Caco-2 (cell line): Measurements from ENCODE around the gene PCMTD2. TPM values are rescaled to one million over a fixed set of nuclear protein-coding genes. Genes with fewer than 3 reads are reported as not detected.

Experiments
- BruUV-seq: library from RNA; stranded (reverse); fragments of 400-500 nt; replicated peaks from 2 replicates; lab custom pipeline; 2021; lab: Mats Ljungman, UMichigan
- CTCF ChIA-PET: fragments of 300-600 bp; sonication (Branson Sonifier 250); formaldehyde crosslinking; loops from one replicate; lab custom pipeline; 2022; ENCODE audit warnings: antibody characterized with exemption; lab: Charles Lee
- POLR2A ChIA-PET: fragments of 300-600 bp; sonication (Branson Sonifier 250); formaldehyde crosslinking; loops from one replicate; lab custom pipeline; 2022; ENCODE audit warnings: antibody characterized with exemption; lab: Charles Lee
- DNase-seq, 2 experiments: peaks; one replicate each; pipeline versions ENCODE4 v3.0.0 to v3.0.0-alpha.2; 2020 to 2022
- H3K27me3 ChIP-seq: replicated peaks from 2 replicates; pipeline ENCODE4 v1.6.0; 2011; ENCODE audit warnings: low read length; ENCODE audit not compliant: control insufficient read depth, insufficient read depth
- H3K36me3 ChIP-seq: 2 replicates; pipeline ENCODE4 v1.5.1; 2011; ENCODE audit warnings: low read length; ENCODE audit not compliant: control insufficient read depth, insufficient read depth
- H3K4me1 ChIP-seq: fragments of 250-450 bp; sonication (Bioruptor Pico); 2 replicates; pipeline ENCODE4 v1.5.1; 2020; ENCODE audit warnings: mild to moderate bottlenecking
- H3K4me3 ChIP-seq: 2 replicates; pipeline ENCODE4 v1.5.1; 2011; ENCODE audit warnings: low read depth, mild to moderate bottlenecking, control low read depth, low read length
- H3K9me3 ChIP-seq: fragments of 250-450 bp; sonication (Bioruptor Pico); 2 replicates; pipeline ENCODE4 v1.5.1; 2020; ENCODE audit warnings: mild to moderate bottlenecking, moderate library complexity
- H3K27ac Mint-ChIP-seq: one replicate; pipeline ENCODE4 v1.8.0; 2022; ENCODE audit warnings: mixed read lengths; ENCODE audit not compliant: unreplicated experiment
- H3K27me3 Mint-ChIP-seq: one replicate; pipeline ENCODE4 v1.8.0; 2022; ENCODE audit warnings: mixed read lengths; ENCODE audit not compliant: insufficient read depth, unreplicated experiment
- H3K36me3 Mint-ChIP-seq: one replicate; pipeline ENCODE4 v1.8.0; 2022; ENCODE audit warnings: mild to moderate bottlenecking, mixed read lengths; ENCODE audit not compliant: insufficient read depth, unreplicated experiment
- H3K4me1 Mint-ChIP-seq: one replicate; pipeline ENCODE4 v1.8.0; 2022; ENCODE audit warnings: low read depth, mixed read lengths; ENCODE audit not compliant: unreplicated experiment
- H3K4me3 Mint-ChIP-seq: one replicate; pipeline ENCODE4 v1.8.0; 2022; ENCODE audit warnings: mild to moderate bottlenecking, moderate library complexity, mixed read lengths; ENCODE audit not compliant: unreplicated experiment
- H3K9me3 Mint-ChIP-seq: one replicate; pipeline ENCODE4 v1.8.0; 2022; ENCODE audit warnings: mixed read lengths; ENCODE audit not compliant: unreplicated experiment
- intact Hi-C: fragments of 100-400 bp; cut with micrococcal nuclease; formaldehyde crosslinking; loops from one replicate; pipeline ENCODE4 v1.10.0; 2022; ENCODE audit not compliant: unreplicated experiment
- total RNA-seq: library from RNA; stranded (reverse); gene quantifications from 2 replicates; pipeline ENCODE4 v1.2.3, GENCODE V29; 2022
- TF ChIP-seq, protein P1 (sequence below), 2 experiments: fragments of 200-600 bp in 1 of 2; IDR thresholded peaks; 1 replicate in 1 of 2; 2 replicates in 1 of 2; pipeline versions ENCODE4 v1.5.1 to v1.8.0; 2011 to 2022; ENCODE audit warnings: antibody characterized with exemption in 1 of 2, control low read depth in 1 of 2, inconsistent platforms in 1 of 2, low read depth in 1 of 2, low read length in 1 of 2, mild to moderate bottlenecking in 1 of 2, moderate library complexity in 1 of 2; ENCODE audit not compliant: insufficient read depth in 1 of 2, severe bottlenecking in 1 of 2, unreplicated experiment in 1 of 2

The PCMTD2 gene
- total RNA-seq, 1 experiment from 2014 or later: 101 TPM

GRCh38 chr20:64250027-64250426 lies 5.5 kb upstream of the PCMTD2 start:
- H3K4me3 ChIP-seq: no peak overlapping the region
- ChIA-PET POLR2A (no interaction called here), CTCF (no interaction called here)
- no peak for DNase-seq
- no peaks in the 10 kb centered on the region for H3K36me3 ChIP-seq
- peaks cover 4% of the 10 kb centered on the region; the same call in 1 of the 2 replicates for H3K4me1 ChIP-seq
- TF ChIP-seq, protein P1, sequence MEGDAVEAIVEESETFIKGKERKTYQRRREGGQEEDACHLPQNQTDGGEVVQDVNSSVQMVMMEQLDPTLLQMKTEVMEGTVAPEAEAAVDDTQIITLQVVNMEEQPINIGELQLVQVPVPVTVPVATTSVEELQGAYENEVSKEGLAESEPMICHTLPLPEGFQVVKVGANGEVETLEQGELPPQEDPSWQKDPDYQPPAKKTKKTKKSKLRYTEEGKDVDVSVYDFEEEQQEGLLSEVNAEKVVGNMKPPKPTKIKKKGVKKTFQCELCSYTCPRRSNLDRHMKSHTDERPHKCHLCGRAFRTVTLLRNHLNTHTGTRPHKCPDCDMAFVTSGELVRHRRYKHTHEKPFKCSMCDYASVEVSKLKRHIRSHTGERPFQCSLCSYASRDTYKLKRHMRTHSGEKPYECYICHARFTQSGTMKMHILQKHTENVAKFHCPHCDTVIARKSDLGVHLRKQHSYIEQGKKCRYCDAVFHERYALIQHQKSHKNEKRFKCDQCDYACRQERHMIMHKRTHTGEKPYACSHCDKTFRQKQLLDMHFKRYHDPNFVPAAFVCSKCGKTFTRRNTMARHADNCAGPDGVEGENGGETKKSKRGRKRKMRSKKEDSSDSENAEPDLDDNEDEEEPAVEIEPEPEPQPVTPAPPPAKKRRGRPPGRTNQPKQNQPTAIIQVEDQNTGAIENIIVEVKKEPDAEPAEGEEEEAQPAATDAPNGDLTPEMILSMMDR (IDR thresholded peaks at IDR 0.05; ENCODE audit: insufficient read depth in 1 of 2, low read depth in 1 of 2, low read length in 1 of 2, severe bottlenecking in 1 of 2, unreplicated experiment in 1 of 2): no peak
- no peaks in the 10 kb centered on the region for H3K27me3 ChIP-seq
- H3K36me3 Mint-ChIP-seq: no peaks in the 10 kb centered on the region
- no peak overlapping the region for H3K4me3 Mint-ChIP-seq
- H3K9me3 ChIP-seq: no peaks in the 10 kb centered on the region
- intact Hi-C loops: no loop called here
- peaks cover 9% of the 10 kb centered on the region for H3K4me1 Mint-ChIP-seq
- H3K9me3 Mint-ChIP-seq: no peaks in the 10 kb centered on the region
- no peak overlapping the region for H3K27ac Mint-ChIP-seq
- BruUV-seq: no TSS peak
- peaks cover 12% of the 10 kb centered on the region for H3K27me3 Mint-ChIP-seq

GRCh38 chr20:64253000-64253383 lies 2.6 kb upstream of the PCMTD2 start:
- POLR2A ChIA-PET: no interaction called here
- no peak overlapping the region for H3K4me3 ChIP-seq

GRCh38 chr20:64253443-64253842 lies 2.1 kb upstream of the PCMTD2 start:
- Histone ChIP-seq H3K4me3 (no peak overlapping the region), H3K4me1 (peaks cover 6% of the 10 kb centered on the region; the same call in 1 of the 2 replicates), H3K27me3 (no peaks in the 10 kb centered on the region), H3K36me3 (no peaks in the 10 kb centered on the region), H3K9me3 (no peaks in the 10 kb centered on the region)
- Mint-ChIP-seq H3K9me3 (no peaks in the 10 kb centered on the region), H3K36me3 (peaks cover 15% of the 10 kb centered on the region), H3K27me3 (peaks cover 3% of the 10 kb centered on the region), H3K4me1 (peaks cover 10% of the 10 kb centered on the region), H3K27ac (no peak overlapping the region), H3K4me3 (no peak overlapping the region)
- TF ChIP-seq, protein P1 (IDR thresholded peaks at IDR 0.05; ENCODE audit: insufficient read depth in 1 of 2, low read depth in 1 of 2, low read length in 1 of 2, severe bottlenecking in 1 of 2, unreplicated experiment in 1 of 2): no peak
- CTCF ChIA-PET: no interaction called here
- no TSS peak for BruUV-seq
- intact Hi-C loops: no loop called here
- POLR2A ChIA-PET: no interaction called here
- no peak for DNase-seq

More at GRCh38 chr20:64253000-64253383, 2.6 kb upstream of the PCMTD2 start:
- CTCF ChIA-PET: no interaction called here
- no peaks in the 10 kb centered on the region for H3K27me3 ChIP-seq
- BruUV-seq: no TSS peak
- Mint-ChIP-seq H3K4me3 (no peak overlapping the region), H3K27ac (no peak overlapping the region), H3K4me1 (peaks cover 10% of the 10 kb centered on the region), H3K36me3 (peaks cover 15% of the 10 kb centered on the region), H3K9me3 (no peaks in the 10 kb centered on the region), H3K27me3 (peaks cover 3% of the 10 kb centered on the region)
- peaks cover 6% of the 10 kb centered on the region; the same call in 1 of the 2 replicates for H3K4me1 ChIP-seq
- DNase-seq: no peak
- H3K9me3 ChIP-seq: no peaks in the 10 kb centered on the region
- TF ChIP-seq, protein P1 (IDR thresholded peaks at IDR 0.05; ENCODE audit: insufficient read depth in 1 of 2, low read depth in 1 of 2, low read length in 1 of 2, severe bottlenecking in 1 of 2, unreplicated experiment in 1 of 2): no peak
- intact Hi-C loops: no loop called here
- no peaks in the 10 kb centered on the region for H3K36me3 ChIP-seq
